CD4-positive, alpha-beta T cell (primary cell): ENCODE measurements around the gene SH3GL2. TPM values are rescaled to one million over a fixed set of nuclear protein-coding genes. Genes with fewer than 3 reads are reported as not detected.

Experiments
- ATAC-seq: fragments of 200-7000 bp; cut with Tn5 transposase; one replicate; pipeline ENCODE4 v1.10.0; 2022; ENCODE audit warnings: mild to moderate bottlenecking; ENCODE audit not compliant: poor library complexity
- CTCF ChIA-PET: fragments of 350-600 bp; sonication (Branson Sonifier 250); formaldehyde crosslinking; loops from one replicate; lab custom pipeline; 2021; ENCODE audit warnings: antibody characterized with exemption, inconsistent platforms; lab: Charles Lee
- POLR2A ChIA-PET: fragments of 350-600 bp; sonication (Branson Sonifier 250); formaldehyde crosslinking; loops from one replicate; lab custom pipeline; 2021; ENCODE audit warnings: antibody characterized with exemption, inconsistent platforms; lab: Charles Lee
- DNase-seq, 14 experiments: peaks; one replicate each; pipeline ENCODE4 v3.0.0-alpha.2; 2013 to 2020; ENCODE audit warnings: mixed read lengths in 2 of 14
- H3K27ac ChIP-seq, 2 donors: one replicate each; pipeline versions ENCODE4 v1.5.1 to v1.7.0; 2013; ENCODE audit warnings: low read length in 2 of 2, low read depth in 1 of 2, mild to moderate bottlenecking in 1 of 2
- H3K27me3 ChIP-seq, 2 experiments: 1 replicate in 1 of 2; 2 replicates in 1 of 2; pipeline versions ENCODE4 v1.6.1 to v1.7.0; 2013; ENCODE audit warnings: low read length in 2 of 2, control low read depth in 1 of 2, mild to moderate bottlenecking in 1 of 2, moderate library complexity in 1 of 2; ENCODE audit not compliant: insufficient read depth in 2 of 2, control insufficient read depth in 1 of 2
- H3K36me3 ChIP-seq: one replicate; pipeline ENCODE4 v1.6.1; 2013; ENCODE audit warnings: low read length, control low read depth; ENCODE audit not compliant: insufficient read depth
- H3K4me1 ChIP-seq: one replicate; pipeline ENCODE4 v1.6.1; 2013; ENCODE audit warnings: low read length, control low read depth; ENCODE audit not compliant: insufficient read depth
- H3K4me3 ChIP-seq: one replicate; pipeline ENCODE4 v1.5.1; 2013; ENCODE audit warnings: mild to moderate bottlenecking, low read length, moderate library complexity
- H3K9me3 ChIP-seq, 2 experiments: 1 replicate in 1 of 2; 2 replicates in 1 of 2; pipeline versions ENCODE4 v1.6.1 to v1.7.0; 2013; ENCODE audit warnings: low read length in 2 of 2, mild to moderate bottlenecking in 2 of 2, control low read depth in 1 of 2, moderate library complexity in 1 of 2; ENCODE audit not compliant: control insufficient read depth in 1 of 2, insufficient read depth in 1 of 2
- H3K27ac Mint-ChIP-seq: one replicate; pipeline ENCODE4 v1.8.0; 2020; ENCODE audit warnings: mixed read lengths
- H3K27me3 Mint-ChIP-seq: one replicate; pipeline ENCODE4 v1.8.0; 2021; ENCODE audit warnings: mixed read lengths
- H3K36me3 Mint-ChIP-seq: one replicate; pipeline ENCODE4 v1.8.0; 2021; ENCODE audit warnings: low read depth, mixed read lengths
- H3K4me1 Mint-ChIP-seq: one replicate; pipeline ENCODE4 v1.8.0; 2021; ENCODE audit warnings: low read depth, mixed read lengths
- H3K4me3 Mint-ChIP-seq: one replicate; pipeline ENCODE4 v1.8.0; 2020; ENCODE audit warnings: mild to moderate bottlenecking, mixed read lengths
- H3K9me3 Mint-ChIP-seq: one replicate; pipeline ENCODE4 v1.8.0; 2020; ENCODE audit warnings: mixed read lengths
- intact Hi-C, 2 experiments: fragments of 100-400 bp; cut with DNase I in 1 of 2; cut with micrococcal nuclease in 1 of 2; formaldehyde crosslinking; loops; one replicate each; pipeline versions ENCODE4 v1.15.1 to v1.9.0; 2023 to 2025; cut with DNase I, micrococcal nuclease
- total RNA-seq, 174 experiments: library from RNA in 2 of 174; stranded (reverse) in 2 of 174; gene quantifications; one replicate each; pipeline ENCODE4 v1.2.3 and lab custom pipeline; 2021 to 2026
- TF ChIP-seq, protein P1 (sequence below): fragments of 200-600 bp; IDR thresholded peaks from one replicate; pipeline ENCODE4 v1.8.0; 2022; ENCODE audit warnings: antibody characterized with exemption, mild to moderate bottlenecking

Gene SH3GL2
- total RNA-seq, 2 experiments from 2014 or later = not detected

DNA sequence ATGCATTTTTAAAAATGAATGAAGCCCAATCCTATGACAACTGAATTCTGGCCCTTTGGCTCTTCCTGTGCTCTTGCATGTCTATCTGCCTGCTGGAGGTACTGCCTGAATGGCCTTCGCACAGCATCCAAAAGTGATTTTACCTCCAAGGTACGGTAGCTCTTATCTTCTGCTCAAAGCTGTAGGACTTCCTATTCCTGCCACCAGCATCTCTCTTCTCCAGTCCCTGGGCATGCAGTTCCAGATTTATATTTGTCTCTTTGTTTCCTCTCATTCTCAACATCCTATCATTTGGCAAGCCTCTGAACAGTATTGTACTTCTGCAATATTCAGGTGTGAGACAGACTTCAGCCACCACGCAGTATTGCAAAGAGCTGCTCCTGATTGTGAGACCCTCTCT, 43.7 kb upstream of the SH3GL2 start:
- no peaks in the 10 kb centered on the region for H3K9me3 Mint-ChIP-seq

DNA sequence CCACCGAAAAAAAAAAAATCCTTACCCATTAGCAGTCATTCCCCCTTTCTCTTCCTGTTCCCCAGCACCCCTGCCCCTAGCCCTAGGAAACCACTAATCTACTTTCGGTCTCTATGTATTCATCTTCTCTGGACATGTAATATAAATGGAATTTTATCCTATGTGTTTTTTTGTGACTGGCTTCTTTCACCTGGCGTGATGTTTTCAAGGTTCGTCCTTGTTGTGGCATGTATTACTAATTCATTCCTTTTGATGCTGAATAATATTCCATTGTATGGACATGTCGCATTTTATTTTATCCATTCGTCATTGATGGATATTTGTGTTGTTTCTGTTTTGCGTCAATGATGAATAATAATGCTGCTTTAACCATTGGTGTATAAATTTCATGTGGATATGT, 42.8 kb upstream of the SH3GL2 start:
- POLR2A ChIA-PET = interaction anchor here (0.6 kb wide), 1 partner anchor 236 kb away, joined by 4 read pairs; no protein-coding TSS in a partner anchor
- no peak overlapping the region for H3K27ac ChIP-seq
- H3K36me3 ChIP-seq = no peaks in the 10 kb centered on the region
- no peaks in the 10 kb centered on the region for H3K4me1 ChIP-seq
- TF ChIP-seq, protein P1, sequence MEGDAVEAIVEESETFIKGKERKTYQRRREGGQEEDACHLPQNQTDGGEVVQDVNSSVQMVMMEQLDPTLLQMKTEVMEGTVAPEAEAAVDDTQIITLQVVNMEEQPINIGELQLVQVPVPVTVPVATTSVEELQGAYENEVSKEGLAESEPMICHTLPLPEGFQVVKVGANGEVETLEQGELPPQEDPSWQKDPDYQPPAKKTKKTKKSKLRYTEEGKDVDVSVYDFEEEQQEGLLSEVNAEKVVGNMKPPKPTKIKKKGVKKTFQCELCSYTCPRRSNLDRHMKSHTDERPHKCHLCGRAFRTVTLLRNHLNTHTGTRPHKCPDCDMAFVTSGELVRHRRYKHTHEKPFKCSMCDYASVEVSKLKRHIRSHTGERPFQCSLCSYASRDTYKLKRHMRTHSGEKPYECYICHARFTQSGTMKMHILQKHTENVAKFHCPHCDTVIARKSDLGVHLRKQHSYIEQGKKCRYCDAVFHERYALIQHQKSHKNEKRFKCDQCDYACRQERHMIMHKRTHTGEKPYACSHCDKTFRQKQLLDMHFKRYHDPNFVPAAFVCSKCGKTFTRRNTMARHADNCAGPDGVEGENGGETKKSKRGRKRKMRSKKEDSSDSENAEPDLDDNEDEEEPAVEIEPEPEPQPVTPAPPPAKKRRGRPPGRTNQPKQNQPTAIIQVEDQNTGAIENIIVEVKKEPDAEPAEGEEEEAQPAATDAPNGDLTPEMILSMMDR = no peak
- H3K9me3 ChIP-seq = peaks cover 0 to 11% of the 10 kb centered on the region in 2 experiments
- CTCF ChIA-PET = no interaction called here
- Mint-ChIP-seq H3K27me3 (no peaks in the 10 kb centered on the region), H3K4me1 (no peaks in the 10 kb centered on the region), H3K36me3 (no peaks in the 10 kb centered on the region), H3K4me3 (no peak overlapping the region), H3K27ac (no peak overlapping the region), H3K9me3 (no peaks in the 10 kb centered on the region)
- intact Hi-C loops = loop anchor here in 1 of 2 experiments (10.0 kb wide), 1 partner anchor 1489 kb away; no protein-coding TSS in a partner anchor
- DNase-seq (no peak), ATAC-seq (no peak)
- no peaks in the 10 kb centered on the region for H3K27me3 ChIP-seq
- H3K4me3 ChIP-seq = no peak overlapping the region

More for the DNA sequence above, 43.7 kb upstream of the SH3GL2 start:
- no peak overlapping the region for H3K27ac ChIP-seq
- POLR2A ChIA-PET = no interaction called here
- ATAC-seq = no peak
- DNase-seq = no peak
- Mint-ChIP-seq H3K4me3 (no peak overlapping the region), H3K36me3 (no peaks in the 10 kb centered on the region), H3K27me3 (no peaks in the 10 kb centered on the region), H3K27ac (no peak overlapping the region), H3K4me1 (no peaks in the 10 kb centered on the region)
- CTCF ChIA-PET = no interaction called here
- H3K4me1 ChIP-seq = no peaks in the 10 kb centered on the region
- TF ChIP-seq, protein P1 = no peak
- no peaks in the 10 kb centered on the region for H3K36me3 ChIP-seq
- intact Hi-C loops = loop anchor here in 1 of 2 experiments (10.0 kb wide), 1 partner anchor 1490 kb away; no protein-coding TSS in a partner anchor
- H3K4me3 ChIP-seq = no peak overlapping the region
- peaks cover 0 to 11% of the 10 kb centered on the region in 2 experiments for H3K9me3 ChIP-seq
- no peaks in the 10 kb centered on the region for H3K27me3 ChIP-seq

DNA sequence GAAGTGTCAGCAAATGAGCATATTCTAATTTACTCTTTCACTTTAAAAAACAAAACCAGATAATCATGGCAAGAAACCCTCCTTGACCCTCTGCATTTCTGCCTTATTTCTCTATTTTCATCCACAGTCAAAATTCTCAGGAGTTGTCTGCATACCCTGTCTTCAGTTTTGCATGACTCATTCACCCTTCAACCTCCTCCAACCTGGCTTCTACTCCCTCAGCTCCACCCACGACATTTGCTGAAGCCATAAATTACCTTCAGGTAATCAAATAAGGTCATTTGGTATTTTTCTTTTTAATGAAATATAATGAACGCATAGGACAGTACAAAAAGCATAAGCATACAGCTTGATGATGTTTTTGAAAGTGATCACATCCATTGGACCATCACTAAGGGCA, 27.8 kb upstream of the SH3GL2 start:
- Histone ChIP-seq H3K27ac (no peak overlapping the region), H3K36me3 (no peaks in the 10 kb centered on the region), H3K4me1 (no peaks in the 10 kb centered on the region), H3K9me3 (peaks cover 0 to 5% of the 10 kb centered on the region in 2 experiments), H3K27me3 (no peaks in the 10 kb centered on the region), H3K4me3 (no peak overlapping the region)
- CTCF ChIA-PET = no interaction called here
- no peaks in the 10 kb centered on the region for H3K4me1 Mint-ChIP-seq
- ATAC-seq (no peak), DNase-seq (no peak)
- no peaks in the 10 kb centered on the region for H3K36me3 Mint-ChIP-seq
- no peak overlapping the region for H3K4me3 Mint-ChIP-seq
- intact Hi-C loops = no loop called here
- POLR2A ChIA-PET = no interaction called here
- TF ChIP-seq, protein P1 = no peak
- H3K9me3 Mint-ChIP-seq = peaks cover 9% of the 10 kb centered on the region
- H3K27me3 Mint-ChIP-seq = no peaks in the 10 kb centered on the region
- H3K27ac Mint-ChIP-seq = no peak overlapping the region
